DOHH2 (cell line): ENCODE results near the gene SLC35F1.

ENCODE experiments used
- CTCF ChIP-seq: fragments of 200-600 bp; sonication (generic); IDR thresholded peaks from one replicate; pipeline ENCODE4 v1.5.1; 2014; ENCODE audit warnings: antibody characterized with exemption, mild to moderate bottlenecking, low read depth, low read length; ENCODE audit not compliant: poor library complexity, severe bottlenecking
- EZH2phosphoT487 ChIP-seq: fragments of 200-600 bp; sonication (generic); IDR thresholded peaks from 2 replicates; pipeline ENCODE4 v1.6.1; 2017; ENCODE audit warnings: borderline replicate concordance, mild to moderate bottlenecking, antibody characterized with exemption, low read length, moderate library complexity, mixed read lengths

GRCh38 chr6:117932001-117932400 is 24.9 kb downstream of the SLC35F1 start:
- TF ChIP-seq CTCF (no peak), EZH2phosphoT487 (no peak)
